GM18520 (cell line): ENCODE measurements around the gene ALAS1.
A peak's percentile ranks its signal among the peaks of the same experiment; 100 is the strongest.
"Not testable (repeated sequence)": the region's sequence is repeated elsewhere in the genome, so short reads cannot be mapped to it uniquely, and the experiment has no call there.

Experiments used
- ATAC-seq: cut with Tn5 transposase; IDR thresholded peaks from one replicate; pipeline ENCODE4 v1.9.1; 2021; ENCODE audit not compliant: unreplicated experiment

Gene ALAS1

DNA sequence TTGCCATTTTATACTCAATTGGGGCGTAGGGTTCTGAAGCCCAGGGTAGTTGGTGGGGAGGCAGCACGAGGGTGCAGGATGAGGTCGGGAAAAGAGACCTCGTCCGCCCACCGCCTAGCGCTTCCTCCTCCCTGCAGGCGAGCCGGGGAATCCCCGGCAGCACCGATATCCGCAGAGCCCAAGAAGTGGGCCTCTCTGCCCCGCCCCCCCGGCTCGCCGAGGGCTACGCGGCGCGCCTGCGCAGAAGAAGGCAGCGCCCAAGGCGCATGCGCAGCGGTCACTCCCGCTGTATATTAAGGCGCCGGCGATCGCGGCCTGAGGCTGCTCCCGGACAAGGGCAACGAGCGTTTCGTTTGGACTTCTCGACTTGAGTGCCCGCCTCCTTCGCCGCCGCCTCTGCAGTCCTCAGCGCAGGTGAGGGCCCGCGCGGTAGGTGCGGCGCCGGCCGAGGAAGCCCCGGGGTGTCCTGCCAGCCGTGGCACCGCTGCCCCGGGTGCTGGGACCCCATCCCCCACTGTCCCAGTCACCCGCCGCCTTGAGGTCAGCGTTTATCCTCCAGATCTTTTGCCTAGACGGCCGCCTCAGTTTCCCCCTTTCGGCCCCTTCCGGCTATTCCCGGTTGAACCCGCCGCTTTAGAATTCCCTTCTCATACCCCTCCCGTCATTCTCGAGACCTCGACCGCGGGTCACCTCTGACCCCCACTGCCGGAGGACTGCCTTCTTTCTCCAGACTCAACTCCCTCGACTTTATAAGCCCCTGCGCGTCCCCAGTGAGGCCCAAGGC lies at the start of gene ALAS1:
Gene ALAS1 (plus strand): TSS at position 319 of the 784 bp plus-strand sequence. CDS start 1,082 bp downstream, outside the sequence.
- peak; percentile 72 for ATAC-seq

DNA sequence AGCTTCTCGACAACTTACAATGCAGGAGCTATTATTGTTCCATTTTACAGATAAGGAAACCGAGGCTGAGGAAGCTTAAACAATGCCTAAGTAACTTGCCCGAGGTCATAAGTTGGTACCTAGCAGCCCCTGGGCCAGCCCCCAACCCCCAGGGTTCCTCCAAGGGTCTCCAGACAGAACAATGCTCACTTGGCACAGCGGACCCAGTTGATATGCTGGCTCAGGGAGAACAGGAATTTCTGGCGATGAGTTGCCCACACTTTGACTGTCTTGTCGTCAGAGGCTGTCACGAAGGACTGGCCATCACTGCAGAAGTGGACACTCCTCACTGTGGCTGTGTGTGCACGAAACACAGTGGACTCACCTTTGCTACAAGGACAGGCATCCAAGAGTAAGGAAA lies 48.9 kb upstream of the ALAS1 start:
- no peak for ATAC-seq

DNA sequence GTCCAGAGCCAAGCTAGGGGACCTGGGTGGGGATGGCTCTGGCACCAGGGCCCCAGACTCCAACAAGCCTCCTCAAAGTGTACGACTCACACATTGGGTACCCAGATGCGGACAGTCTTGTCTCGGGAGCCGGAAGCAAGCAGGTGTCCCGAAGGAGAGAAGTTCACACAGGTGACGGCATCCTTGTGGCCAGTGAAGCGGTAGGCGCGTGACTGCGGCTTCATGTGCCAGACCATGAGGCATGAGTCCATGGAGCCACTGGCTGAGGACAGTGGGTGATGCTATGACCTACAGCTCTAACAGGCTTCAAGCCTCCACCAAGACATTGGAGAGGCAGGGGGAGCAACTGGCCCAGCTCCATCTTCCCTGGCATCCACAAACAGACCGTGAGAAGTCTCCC lies 48.2 kb upstream of the ALAS1 start:
- no peak for ATAC-seq

DNA sequence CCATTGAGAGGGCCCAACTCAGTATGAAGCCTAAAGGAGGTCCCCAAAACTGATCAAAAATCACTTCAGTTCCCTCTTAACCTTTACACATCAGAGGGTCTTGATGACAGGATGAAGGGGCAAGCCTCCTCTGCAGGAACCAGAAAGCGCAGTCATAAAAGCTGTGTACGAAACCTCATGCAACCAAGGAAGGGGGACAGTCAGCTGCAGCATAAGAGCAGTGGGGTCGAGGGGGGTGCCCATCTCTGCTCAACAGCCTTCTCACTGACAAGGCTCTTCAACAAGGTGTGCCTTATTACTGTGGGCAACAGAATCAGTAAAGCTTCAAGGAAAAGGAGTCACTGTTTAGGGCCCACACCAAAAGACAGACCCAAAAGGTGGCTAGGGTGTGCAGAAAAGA lies 47.6 kb upstream of the ALAS1 start:
- ATAC-seq = no peak

DNA sequence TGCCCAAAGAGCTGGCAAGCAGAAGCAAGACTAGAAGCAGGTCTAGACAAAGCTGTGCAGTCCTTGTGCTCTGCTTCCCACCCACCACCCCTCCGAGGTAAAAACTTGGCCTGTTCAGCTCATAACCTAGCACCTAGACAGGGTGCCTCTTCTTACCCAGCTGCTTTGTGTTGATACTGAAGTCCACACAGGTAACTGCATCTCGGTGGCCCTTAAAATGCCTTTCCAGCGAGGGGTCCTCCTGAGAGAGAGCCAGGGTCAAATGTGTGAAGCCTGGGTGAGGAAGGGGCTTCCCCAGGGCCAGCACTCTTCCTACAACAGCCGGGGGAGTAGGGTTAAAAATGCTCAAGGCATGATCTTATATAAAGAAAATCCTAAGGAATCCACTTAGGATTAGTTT lies 47.1 kb upstream of the ALAS1 start:
- no peak for ATAC-seq

DNA sequence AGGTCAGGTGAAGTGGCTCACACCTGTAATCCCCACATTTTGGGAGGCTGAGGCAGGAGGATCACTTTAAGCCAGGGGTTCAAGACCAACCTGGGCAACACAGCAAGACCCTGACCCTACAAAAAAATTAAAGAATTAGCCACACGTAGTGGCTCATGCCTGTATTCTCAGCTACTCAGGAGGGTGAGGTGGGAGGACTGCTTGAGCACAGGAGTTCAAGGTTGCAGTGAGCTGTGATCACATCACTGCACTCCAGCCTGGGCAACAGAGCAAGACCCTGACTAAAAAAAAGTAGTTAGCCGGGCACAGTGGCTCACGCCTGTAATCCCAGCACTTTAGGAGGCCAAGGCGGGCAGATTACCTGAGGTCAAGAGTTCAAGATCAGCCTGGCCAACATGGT lies 46.0 kb upstream of the ALAS1 start:
- not testable (repeated sequence) for ATAC-seq

DNA sequence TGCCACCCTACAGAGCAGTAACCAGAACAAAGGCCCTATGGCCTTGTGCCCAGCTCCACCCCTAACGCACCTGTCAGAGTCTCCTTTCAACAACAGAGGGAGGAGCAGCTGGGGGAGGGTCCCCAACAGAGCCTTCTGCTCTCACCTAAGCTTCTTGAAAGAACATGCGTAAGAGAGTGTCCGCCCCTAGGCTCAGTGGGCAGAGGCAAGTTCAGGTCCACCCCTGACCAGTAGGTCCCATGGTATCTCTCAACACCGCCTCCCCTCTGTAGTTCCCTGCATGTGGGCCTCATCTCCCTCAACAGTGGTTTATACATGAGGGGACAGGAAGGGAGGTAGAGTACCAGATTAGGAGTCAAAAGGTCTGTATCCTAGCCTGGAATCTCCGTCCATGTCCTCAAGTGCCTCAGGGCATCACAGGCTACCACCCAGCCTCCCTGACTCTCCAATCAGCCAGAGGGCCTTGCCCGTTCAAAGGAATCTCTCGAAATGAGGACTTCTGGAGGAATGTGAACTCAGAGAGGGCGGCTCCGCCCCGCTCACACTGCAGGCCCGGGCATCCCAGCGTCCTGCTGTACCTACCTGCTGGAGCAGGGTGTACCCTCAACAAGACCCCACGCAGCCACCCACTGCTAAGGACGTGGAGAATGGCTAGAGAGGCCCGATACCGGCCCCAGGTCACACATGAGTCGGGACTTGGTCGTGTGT lies 44.4 kb upstream of the ALAS1 start:
- no peak for ATAC-seq

DNA sequence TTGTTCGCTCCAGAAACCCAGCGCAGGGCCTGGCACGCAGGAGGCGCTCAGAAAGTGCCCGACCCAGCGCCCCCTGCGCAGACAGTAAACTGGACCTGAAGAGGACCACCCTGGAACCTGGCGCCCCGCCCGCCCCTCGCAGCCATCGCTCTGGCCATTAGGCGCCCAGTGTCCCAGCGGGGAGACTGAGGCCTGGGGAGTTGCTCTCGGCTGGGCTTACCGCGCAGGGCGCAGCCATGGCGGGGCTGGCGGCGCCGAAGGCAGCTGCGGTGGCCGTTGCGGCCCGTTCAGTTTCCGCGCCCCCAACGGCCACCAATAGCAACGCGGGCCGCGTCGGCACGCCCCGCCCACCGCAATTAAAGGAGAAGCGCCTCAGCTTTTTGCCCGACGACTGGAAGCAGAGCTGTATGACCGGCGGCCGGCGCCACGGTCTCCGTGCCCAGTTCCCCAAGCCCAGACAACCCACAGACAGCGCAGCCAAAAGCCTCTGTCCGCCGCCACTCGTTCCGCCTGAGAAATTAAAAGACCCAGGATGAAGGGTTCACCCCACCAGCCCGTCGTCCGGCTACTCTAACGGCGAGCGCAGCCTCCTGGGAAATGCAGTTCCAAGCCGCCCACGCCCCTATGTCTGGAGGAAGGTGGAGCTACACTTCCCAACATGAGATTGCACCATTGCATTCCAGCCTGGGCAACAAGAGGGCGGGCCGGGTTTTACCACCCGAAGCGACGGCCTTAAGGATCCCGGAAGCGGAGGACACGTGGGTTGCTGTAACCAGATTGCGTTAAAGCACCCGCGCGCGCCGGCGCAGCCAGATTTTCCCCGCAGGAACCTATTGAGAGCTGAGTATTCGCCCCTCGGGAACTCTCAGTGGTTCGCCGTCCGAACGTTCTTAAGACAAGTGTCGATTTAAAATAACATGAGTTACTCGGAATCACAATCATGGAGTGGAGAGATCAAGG lies 43.5 kb upstream of the ALAS1 start, which contains the start of gene POC1A:
Gene POC1A (minus strand): TSS at position 289 of the 960 bp plus-strand sequence. CDS start 51 bp downstream, at position 238.
- ATAC-seq = peak; percentile 79

DNA sequence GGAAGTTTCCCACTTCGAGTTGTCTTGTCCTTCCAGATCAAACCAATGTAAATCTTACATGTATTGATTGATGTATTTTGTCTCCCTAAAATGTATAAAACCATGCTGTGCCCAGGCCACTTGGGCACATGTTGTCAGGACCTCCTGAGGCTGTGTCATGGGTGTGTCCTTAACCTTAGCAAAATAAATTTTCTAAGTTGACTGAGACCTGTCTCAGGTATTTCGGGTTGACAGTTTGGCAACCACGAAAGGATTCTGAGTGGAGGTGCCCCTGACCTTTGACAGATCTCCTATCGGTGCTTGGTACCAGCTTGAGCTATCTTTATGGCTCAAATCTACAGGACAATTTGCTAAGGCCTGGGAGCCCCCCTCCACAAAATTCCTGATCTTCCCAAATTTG lies 42.0 kb upstream of the ALAS1 start:
- no peak for ATAC-seq

DNA sequence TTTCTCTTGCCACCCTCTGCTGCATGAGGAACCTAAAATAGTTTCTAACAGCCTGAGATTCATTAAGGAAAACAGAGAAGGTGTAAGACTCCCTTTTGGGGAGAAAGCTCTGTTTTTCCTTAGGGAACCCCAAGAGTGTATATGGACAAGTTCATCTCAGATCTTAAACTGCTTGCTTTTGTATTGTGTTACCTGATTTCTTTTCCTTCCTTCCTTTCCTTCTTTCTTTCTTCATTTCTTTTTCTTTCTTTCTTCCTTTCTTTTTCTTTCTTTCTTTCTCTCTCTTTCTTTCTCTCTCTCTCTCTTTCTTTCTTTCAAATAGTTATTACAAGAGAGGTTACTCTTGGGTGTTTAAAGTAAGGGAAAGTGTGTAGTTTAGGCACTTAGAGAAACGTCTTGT lies 38.5 kb upstream of the ALAS1 start:
- ATAC-seq = no peak

DNA sequence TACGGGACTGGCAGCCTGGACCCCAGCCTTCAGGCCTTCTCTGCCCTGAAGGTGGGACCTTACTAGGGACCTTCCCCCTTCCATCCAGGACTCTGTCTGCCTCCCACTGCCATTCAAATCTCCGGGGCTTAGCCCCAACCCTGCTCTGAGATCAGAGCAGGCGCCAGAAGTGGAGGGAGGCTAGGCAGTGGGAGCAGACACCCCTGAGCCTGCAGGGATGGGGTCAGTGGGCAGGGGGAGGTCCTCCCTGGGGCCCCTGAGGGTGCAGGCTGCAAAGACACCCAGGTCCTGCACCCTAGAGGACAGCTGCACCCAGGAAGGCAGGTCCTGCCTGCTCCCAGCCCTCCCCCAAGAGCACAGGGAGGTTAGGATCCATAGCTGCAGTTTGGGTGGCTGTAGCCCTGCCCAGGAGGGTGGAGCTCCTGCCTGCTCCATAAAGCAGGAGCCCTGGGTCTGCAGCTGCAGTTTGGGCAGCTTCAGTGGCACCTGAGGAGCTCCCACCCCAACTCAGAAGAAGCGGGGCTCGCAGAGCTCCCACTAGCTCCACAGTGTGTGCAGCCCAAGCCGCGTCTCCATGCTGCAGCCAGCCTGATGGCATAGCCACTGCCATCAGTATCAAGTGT lies 35.6 kb upstream of the ALAS1 start:
- no peak for ATAC-seq

DNA sequence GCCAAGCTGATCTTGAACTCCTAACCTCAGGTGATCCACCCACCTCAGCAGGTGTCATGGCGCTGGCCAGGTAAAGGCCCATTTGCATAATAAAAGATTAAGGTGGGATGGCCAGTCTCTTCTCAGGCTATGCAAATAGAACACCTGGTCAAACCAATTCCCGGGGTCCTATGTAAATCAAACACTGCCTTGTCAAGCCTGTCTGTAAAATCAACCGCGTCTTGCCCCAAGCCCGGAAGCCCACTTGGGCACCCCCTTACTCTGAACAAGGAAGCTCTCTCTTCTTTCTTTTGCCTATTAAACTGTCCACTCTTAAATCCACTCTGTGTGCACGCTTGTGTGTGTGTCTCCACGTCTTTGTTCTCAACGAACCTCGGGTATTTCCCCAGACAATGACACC lies 30.7 kb upstream of the ALAS1 start:
- ATAC-seq = no peak

DNA sequence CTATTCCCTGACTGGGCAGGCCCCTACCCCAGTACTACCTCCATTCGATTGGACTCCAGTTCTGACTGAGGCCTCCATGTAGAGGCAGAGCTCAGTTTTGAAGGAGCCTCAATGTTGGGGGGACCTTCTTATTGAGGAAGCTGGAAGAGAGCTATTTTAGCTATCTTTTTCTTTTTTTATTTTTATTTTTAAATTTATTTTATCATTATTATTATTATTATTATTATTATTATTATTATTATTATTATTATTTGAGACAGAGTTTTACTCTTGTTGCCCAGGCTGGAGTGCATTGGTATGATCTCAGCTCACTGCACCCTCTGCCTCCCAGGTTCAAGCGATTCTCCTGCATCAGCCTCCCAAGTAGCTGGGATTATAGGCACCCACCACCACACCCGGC lies 27.7 kb upstream of the ALAS1 start:
- not testable (repeated sequence) for ATAC-seq

DNA sequence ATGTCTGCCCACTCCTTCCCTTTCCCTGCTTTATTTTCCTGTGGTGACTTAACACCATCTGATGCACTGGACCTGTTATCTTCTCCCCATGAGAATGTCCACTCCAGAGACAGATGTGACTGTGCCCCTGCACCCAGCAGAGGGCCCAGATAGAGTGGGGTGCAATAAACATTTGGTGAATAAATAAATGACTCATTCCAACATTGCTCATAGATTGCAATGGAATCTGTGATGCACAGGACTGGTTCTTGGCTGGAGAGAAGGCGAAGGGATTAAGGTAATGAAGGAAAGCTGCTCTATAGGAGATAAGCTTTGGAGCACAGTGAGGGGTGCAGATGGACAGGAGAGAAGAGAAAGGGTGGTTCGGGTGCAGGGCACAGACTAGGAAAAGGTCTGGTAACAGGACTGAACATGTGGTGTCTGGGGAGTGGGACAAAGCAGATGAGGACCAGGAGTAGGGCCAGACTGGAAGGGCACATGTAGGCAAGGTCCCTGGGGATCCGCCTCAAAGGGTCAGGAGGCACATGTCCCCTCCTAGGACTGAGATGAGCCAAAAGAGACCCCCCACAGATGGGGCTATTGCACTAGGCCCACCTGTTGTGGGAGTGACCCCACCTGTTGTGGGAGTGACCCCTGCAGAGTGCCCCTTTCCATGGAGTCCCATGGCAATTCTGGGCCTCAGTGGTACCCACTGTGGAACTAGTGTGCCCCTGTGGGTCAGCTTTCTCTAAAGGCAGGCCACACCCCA lies 26.3 kb upstream of the ALAS1 start:
- no peak for ATAC-seq

DNA sequence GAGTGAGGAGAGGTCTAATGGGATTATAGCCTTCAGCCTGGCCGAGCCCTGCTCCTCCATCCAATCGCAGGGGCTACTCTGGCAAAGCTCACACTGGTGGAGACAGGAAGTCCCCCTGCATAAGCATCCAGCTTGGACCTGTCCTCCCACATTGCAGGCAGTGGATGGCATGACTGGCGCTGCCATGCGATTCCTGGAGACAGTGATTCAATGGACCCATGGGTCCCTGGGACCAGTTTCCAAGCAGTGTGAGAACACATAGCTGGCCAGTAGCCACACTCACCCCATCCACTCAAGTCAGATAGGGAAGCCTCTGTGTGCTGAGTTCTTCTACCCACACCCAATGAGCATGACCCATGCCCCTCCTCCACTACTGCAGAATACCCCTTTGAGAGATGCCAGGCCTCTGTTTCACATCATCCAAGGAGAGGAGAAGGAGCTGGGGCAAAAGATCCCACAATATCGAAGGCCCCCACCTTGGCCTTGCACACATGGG lies 25.6 kb upstream of the ALAS1 start:
- no peak for ATAC-seq

DNA sequence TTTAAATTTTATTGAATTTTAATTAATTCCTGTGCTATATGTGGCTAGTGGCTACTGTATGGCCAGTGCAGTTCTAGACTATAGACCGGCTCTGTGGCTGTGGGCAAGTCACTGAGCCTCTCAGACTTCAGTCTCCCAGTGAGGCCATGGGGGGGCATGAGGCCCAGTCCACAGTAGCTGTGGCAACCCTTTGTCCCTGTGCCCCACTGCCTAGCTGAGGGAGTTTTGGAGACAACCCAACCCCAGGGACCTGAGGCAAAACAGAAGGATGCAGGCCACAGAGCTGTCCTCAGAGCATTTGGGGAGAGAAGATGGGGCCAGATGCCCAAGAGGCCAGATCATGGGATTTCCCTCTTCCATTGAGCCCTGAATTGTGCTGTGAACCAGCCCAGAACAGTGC lies 24.9 kb upstream of the ALAS1 start:
- no peak for ATAC-seq

DNA sequence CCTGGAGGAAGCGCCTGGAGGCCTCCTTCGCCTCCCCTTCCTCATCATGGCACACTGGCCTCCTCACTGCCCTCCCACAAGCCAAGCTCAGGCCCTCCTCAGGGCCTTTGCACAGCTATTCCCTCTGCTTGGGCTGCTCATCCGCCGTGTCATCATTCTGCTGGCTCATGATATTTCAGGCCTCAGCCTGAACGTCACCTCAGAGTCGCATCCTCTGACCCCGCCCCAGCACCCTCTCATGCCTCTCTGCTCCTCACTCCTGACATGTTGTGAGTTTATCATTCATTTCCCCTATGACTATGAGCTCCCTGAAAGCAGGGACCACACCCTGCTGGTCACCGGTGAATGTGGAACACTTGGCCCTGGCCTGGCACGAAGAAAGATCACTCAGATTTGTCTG lies 23.1 kb upstream of the ALAS1 start:
- no peak for ATAC-seq

DNA sequence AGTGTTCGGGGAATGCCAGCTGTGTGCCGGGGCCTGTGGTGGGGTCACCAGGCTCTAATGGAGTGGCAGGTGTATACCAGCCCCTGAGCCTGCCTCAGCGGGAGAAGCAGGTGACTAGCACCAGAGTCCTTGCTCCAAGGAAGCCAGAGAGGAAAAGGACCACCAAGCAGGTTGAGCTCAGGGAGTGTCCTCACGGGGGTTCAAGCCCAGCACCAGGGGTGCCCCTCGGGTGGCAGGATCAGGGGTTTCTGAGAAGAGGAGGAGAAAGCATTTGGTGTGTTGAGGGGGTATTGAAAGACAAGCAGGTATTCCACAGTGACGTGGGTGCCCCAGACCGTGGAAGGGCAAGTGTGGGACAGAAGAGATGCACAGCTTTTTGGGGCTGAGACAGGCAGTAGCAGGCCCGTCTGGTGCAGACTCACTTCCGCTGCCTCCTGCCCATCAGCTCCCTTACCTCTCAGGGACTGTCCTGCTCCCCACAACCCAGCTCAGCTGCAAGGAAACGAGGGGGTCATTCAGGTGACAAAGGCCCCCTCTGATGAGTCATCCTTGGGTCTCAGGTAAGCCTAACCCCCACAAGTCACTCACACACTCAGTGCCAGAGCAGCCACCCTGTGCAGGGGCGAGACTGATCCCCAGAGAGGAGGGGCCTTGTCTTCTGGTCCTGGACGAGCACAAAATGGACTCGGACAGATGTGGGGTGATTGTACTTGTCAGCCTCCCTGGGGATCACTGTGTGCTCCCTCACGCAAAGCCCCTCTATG lies 22.4 kb upstream of the ALAS1 start:
- no peak for ATAC-seq

DNA sequence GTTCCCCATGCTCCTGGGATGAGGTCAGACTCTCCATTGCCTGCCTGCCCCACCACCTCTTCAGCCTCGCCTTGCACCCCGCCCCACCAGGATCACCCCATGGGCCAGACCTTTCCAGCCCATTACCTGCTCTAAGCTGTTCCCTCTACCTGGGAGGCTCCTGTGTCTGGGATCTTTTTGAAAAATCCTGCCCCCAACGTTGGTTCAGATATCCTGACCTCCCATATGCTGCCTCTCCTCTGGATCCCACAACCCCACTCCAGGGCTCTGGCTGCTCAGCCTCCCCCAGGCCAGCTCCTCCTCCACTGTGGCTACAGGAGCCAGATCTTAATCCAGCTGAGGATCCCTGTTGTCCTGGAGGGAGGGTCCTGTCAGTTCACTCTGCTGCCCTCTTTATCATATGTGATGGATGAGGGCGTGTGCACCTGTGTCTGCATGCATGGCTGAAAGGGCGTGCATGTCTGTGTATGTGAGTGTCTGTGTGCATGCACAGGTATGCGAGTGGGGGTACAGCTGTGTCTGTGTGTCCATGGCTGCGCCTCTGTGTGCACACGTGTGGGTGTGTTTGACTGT lies 21.7 kb upstream of the ALAS1 start:
- no peak for ATAC-seq
